NCI-H524 (cell line): ENCODE results near the gene ALG2.
A peak's percentile ranks its signal among the peaks of the same experiment; 100 is the strongest.
"Not testable (repeated sequence)": the region's sequence is repeated elsewhere in the genome, so short reads cannot be mapped to it uniquely, and the experiment has no call there.

ENCODE experiments used
- DNase-seq, 2 experiments: peaks; one replicate each; lab custom pipeline; 2025; lab: John Stamatoyannopoulos, UW

ALG2 gene

DNA sequence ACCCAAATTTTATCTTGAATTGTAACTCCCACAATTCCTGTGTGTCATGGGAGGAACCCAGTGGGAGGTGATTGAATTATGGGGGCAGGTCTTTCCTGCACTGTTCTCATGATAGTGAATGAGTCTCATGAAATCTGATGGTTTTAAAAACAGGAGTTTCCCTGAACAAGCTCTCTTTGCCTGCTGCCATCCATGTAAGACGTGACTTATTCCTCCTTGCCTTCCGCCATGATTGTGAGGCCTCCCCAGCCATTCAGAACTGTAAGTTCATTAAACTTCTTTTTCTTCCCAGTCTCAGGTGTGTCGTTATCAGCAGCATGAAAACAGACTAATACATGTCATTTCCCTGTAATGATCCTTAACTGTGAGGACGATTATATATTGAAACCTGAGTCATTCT is 16.1 kb upstream of the ALG2 start:
- not testable (repeated sequence) for DNase-seq

DNA sequence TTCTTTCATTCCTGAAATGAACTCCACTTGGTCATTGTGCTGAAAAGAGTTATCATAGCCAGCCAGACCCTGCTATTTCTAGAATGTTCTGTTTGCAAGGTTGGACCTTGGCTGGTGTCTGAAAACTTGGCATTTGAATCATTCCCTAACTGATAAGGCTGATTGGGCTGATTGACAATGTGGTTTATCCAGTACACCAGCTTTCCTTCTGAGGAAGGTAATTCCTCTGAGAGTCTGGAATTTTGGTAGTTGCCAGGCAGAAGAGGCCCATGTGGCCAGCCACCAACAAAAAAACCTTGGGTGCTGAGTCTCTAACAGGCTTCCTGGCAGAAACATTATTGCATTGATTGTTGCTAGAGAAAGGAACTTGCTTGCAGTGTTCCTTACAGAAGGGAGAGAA is 15.6 kb upstream of the ALG2 start:
- no peak for DNase-seq

DNA sequence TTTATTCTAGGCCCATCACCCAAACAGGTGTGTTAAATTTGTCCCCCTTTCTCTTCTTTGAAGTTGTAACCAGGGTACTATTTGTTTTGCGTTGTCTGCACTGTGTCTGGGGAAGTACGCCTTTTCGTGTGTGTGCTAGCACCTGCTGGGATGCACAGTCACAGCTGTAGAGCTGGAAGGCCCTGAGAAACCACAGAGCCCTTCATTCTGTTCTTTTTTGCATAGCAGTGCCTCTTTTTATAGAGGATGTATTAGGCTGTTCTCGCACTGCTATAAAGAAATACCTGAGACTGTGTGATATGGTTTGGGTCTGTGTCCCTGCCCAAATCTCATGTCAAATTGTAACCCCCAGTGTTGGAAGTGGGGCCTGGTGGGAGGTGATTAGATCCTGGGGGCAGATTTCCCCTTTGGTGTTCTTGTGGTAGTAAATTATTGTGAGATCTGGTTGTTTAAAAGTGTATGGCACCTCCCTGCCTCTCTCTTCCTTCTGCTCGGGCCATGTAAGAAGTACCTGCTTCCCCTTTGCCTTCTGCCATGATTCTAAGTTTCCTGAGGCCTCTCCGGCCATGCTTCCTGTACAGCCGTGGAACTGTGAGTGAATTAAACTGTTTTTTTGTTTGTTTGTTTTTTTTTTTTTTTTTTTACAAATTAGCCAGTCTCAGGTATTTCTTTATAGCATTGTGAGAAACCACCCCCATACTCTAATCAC is 14.3 kb upstream of the ALG2 start:
- DNase-seq, result no peak

DNA sequence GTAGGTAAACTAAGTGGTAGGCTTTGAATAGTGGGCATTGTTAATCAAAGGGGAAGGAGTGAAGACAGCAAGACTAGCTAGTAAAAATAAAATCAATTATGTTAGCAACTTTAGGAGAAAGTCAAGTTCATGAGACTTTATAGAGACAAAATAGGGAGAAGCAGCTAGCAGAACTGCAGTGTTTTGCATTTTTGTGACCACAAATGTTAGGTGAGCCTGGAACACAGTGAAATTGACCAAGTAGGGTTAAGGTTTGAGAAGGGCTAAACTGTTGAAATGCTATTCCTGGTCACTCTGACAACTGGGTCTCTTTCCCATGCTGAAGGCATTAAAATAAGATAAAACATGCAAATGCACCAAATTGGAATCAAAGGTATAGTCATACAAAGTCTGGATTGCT is 13.3 kb upstream of the ALG2 start:
- no peak for DNase-seq

DNA sequence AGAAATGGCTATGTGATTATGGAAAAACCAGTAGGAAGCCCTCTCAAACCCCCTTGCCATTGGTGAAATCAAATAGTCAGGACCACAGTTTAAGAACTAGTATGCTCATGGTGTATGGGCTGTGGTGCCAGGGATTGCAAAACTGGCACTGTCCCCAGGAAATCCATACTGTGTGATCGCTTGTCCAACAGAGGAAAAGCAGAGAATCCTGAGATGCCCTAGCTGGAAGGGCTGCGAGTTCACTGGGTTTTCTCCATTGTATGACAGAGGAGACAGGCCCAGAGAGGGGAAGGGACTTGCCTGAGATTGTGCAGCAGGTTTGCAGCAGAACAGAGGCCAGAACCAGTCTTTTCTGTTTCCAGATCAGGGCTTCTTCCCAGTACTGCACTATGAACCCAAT is 12.9 kb upstream of the ALG2 start:
- DNase-seq, result no peak

DNA sequence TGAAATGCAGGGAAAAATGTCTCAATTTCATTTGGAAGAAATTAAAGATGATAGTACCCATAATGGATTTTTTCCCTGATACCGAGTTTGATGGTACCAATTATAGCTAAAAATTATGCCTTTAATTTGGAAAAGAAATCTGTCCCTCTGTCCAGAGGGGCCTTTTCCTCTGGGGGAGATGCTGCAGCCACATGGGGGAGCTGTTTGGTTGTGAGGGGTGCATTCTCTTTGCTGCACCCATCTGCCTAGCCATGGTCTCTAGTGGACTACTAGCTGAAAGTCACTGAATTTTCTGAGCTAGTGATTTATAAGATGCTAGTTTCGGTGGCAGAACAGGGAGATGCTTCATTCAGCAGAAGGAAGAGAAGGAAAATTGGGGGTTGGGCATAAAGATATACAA is 10.0 kb upstream of the ALG2 start:
- DNase-seq, result peak in 1 of 2 experiments; percentile 51

DNA sequence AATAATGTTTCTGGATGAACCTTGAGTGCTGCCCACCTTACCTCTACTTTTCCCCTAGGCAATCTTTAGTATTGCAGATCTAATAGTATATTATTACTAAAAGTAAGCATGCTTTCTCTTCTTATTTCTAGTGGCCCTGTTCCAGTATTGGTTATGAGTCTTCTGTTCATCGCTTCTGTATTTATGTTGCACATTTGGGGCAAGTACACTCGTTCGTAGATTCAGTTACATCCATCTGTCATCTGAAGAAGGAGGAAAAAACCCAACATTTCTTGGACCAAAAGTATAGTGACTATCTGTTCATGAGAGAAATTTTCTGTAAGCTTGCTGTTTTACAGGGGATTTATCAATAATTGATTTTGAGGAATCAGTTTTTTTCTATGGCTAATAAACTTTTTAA is 8.5 kb upstream of the ALG2 start:
- DNase-seq, result no peak

DNA sequence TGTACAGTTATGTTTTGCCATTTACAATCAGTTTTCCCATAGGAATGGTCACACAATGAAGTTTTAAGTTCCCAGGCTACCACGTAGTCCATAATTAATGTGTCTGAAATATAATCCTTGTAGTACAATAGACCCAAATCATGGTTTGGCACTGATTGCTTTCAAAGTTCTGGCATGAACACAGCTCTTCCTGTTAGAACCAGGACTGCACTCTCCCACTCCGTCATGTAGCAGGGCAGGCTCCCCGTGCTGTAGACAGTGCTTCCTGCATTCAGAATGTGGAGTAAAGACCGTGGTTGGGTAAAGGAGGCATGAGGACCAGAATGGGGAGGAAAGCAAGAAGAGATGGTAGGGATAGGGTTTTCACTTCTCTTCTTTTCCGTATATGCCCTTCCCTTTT is 4.3 kb upstream of the ALG2 start:
- DNase-seq, result no peak

DNA sequence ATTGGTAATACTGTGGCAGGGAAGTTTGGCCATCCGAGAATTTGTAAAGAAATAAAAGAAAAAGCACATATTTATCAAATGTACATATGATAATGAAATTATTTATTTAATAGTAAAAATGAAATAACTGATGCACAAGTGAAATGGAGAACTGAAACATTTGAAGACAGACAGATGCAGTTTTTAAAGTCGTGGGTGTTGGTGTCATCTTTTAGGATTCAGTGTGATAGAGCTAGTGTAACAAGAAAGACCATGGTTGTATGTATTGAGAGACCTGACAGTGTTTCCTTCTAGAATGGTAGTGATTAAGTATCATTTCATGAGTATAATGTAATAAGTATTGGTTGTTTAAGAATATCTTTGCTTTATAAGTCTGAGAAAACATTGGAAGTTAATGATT is 2.7 kb upstream of the ALG2 start:
- DNase-seq, result no peak

DNA sequence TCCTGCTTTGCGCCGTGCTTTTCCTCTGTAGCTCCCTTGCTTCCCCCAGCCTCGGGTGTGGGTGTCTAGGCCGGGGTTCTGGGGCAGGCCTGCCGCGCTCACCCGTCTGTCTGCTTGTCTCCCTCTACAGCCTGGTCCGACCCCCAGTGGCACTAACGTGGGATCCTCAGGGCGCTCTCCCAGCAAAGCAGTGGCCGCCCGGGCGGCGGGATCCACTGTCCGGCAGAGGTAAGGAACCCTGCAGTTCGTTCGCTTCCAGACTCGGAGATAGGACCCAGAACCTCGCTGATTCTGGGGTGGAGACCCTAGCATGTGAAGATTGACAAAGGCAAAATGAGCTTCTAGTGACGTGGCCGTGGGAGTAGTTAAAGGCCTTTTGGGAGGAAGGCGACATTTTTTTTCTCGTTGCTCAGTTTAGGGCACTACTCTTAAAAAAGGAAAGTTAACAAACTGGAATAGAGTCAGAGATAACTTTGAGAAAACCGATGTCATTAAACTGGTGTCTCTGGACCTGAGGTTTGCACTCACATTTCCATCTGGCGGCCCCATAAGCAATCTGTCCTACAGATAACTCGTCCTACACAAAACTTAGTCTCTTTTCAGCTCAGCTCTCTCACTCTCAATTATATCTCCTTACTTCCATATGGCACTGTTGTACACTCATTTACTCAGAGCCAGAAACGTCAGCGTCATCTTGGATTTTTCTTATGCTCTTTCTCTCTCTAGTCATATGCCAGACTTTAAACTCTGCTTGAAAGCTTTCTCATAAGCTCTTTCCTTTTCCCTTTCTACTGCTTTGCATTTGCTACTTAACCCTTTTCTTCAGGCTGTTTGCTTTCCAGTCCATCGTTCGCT is 901 bp upstream of the ALG2 start:
- DNase-seq, result peak in 1 of 2 experiments; percentile 66

DNA sequence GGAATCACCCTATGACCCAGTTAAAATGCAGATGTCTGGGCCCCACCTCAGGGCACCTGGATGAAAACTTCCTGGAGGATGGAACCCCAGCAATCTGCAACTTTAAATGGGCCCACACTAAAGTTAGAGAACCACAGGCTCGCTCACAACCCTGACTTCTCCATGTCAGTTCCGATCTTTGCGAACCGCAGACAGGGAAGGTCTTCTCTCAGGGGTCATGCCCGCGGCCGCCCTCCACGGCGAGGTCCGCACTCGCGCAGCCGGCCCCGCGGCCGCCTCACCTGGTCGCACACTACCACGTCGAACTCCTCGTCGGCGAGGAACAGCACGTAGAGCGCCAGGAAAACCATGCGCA is 499 bp downstream of the ALG2 start:
- DNase-seq, result no peak

DNA sequence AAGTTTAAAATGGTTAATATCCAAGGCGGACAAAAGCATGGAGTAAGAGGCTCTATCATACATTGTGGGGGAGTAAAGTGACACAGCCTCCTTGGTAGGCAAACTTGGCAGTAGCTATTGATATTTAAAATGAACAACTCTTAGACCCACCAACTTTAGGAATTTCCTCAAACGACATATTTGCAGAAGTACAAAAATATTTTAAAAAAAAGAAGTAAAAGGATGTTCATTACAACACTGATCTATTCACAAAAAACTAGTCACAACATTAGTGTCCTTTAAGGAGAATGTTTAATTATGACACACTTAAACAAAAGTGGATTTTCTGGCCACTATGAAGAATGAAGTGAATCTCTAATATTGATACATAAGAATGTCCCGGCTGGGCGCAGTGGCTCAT is 1.7 kb downstream of the ALG2 start:
- DNase-seq, result no peak

DNA sequence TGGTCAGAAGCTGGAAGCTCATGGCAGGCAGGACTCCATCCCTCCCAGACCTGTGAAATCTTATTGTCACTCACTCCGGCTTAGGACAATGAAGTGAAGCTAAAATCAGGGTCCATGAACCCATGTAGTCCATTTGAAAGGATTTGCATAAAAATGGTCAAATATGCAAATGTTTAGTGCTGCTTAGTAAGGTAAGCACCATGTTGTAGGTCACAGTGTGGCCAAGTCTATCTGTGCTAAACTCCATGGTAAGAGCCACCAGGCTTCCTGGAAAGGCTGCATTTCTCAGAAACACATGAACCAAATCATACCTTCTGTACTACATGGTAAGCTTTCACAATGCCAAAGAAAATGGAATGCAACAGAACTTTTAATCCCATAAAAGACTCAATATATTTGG is 5.7 kb downstream of the ALG2 start:
- no peak for DNase-seq

DNA sequence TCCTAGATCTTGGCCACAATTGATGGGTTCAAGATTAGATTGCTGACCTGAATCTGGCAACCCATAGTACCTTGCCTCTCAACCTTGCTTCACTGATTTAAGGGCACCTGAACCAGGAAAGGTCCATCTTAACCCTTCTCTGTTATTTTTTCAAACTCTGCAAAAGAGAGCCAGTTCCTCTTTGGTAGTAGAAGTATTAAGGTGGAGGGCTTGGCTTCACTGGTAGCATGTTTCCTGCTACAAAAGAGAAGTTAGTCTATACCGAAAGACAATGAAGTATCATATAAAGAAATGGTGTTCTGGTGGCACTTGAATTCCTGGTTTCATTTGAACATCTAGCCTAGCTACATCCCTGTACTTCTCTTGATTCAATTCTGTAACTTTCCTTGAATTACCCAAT is 8.5 kb downstream of the ALG2 start:
- no peak for DNase-seq

DNA sequence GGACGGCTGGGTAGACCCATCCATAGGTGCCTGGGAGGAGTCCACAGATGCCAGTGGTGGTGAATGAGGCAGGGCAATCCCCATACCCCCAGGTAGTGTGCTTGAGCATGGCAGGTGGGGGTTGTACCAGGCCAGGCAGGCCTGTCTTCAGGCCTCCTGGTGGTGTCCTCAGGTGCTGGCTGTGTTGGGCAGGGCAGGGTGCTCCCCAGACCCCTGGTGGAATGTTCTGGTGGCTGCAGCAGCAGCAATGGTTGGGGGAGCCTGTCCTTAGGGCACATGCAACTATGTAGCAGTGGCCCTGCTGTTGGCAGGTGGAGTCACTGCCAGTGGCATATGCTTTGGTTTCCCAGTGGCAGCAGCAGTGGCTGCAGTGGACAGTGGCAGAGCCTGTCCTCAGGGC is 10.0 kb downstream of the ALG2 start:
- DNase-seq, result no peak

DNA sequence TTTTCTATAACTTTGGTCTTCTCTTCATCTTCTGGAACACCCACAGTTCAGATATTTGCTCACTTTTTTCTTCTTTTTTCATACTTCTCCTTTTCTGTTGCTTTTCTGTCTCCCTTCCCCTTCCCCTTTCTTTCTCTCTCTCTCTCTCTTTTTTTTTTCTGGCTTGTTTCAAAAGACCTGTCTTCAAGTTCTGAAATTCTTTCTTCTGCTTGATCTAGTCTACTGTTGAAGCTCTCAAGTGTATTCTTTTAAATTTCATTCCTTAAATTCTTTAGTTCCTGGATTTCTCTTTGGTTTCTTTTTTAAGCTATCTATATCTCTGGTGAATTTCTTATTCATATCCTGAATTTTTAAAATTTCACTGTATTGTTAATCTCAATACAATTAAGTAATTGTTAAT is 11.2 kb downstream of the ALG2 start:
- DNase-seq, result no peak

DNA sequence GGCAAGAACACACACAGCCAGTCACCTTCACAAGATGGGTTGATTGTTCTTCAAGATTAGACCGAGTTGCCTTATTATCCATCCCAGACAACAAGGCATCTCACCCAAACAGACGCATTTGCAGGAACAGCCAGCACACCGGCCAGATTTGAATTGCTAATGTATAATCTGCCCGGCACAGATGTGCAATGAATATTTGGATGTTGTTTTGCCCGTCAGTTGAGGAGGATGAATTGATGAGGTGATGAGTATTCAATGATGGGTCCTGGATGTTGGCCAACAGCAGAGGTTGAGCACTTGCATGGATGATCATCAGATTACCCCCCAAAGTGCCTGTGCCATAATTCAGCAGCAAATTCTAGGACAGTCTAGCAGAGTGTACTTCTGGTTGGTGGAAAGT is 20.1 kb downstream of the ALG2 start:
- peak; percentile 95 to 98 for DNase-seq

DNA sequence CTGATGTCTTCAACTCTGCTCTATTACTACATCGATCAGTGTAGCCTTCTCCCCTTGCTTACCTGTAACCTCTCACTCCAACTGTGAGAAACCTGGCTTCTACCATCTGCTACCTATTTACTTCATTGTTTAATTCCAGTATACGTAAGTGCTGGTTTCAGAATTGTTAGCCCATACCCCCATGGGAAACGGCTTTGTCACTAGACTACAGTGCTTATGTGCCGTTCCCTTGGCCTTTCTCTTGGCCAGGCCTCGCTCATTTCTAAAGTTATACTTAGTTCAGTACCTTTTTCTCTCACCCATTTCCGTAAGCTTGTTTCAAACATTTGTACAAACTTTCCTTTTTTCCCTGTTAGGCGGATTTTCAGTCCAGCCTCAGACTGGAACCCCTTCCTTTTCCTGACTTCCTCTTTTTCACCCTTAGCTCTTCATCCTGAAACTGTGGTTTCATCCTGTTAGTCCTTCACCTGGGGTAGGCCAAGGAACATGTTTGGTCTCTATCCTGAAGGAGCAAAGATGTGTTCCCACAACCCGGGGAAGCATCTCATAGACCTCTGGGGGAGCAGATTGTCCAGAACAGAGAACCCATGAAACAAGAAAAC is 21.7 kb downstream of the ALG2 start:
- DNase-seq, result peak; percentile 82 to 98

DNA sequence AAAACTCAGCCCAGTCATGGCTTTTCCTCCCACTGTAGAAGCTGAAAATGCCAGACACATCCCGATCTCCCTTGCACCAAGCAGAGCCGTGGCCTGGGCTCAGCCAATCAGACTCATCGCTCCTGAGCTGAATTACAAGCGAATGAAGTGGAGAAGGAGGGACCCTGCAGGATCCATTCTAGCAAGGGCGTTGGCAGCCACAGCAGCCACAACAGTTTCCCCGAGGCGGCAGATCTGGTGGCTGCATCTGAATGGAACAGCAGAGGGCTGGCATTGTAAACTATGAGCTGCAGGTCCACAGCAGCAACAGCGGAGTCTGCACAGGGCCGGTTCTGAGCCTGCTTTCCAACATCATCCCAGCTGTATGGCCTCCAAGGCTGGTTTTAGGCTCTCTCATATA is 23.8 kb downstream of the ALG2 start:
- no peak for DNase-seq

DNA sequence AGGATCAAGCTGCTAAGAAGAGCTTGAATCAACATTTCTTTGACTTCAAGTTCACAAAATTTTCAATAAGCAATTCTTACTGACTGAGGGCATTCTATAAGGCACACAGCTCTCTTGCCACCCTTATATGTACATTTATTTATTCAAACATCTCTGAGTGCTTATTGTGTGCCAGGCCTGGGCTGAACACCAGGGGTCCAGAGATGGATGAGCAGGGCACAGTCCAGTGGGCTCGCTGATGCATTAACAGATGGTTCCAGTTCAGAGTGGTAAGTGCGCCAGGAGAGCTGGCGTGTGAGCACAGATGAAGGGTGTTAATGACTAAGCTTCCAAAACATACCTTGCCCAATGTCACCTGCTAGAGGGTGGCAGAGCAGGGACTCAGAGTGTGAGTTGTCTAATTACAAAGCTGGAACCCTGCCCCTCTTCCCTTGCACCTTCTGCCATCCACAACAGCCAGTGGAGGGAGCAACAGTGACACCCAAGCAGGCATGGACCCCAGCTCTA is 24.6 kb downstream of the ALG2 start:
- DNase-seq, result peak; percentile 90 to 96

DNA sequence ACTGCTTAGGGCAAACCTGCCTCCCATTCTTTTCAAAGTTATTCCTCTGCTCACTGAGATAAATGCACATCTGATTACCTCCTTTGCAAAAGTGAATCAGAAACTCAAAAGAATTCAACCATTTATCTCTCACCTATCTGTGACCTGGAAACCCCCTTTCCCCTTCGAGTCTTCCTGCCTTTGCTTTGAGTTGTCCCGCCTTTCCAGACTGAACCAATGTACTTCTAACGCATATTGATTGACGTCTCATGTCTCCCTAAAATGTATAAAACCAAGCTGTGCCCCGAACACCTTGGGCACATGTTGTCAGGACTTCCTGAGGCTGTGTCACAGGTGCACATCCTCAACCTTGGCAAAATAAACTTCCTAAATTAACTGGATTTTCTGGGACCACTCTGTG is 25.3 kb downstream of the ALG2 start:
- not testable (repeated sequence) for DNase-seq

DNA sequence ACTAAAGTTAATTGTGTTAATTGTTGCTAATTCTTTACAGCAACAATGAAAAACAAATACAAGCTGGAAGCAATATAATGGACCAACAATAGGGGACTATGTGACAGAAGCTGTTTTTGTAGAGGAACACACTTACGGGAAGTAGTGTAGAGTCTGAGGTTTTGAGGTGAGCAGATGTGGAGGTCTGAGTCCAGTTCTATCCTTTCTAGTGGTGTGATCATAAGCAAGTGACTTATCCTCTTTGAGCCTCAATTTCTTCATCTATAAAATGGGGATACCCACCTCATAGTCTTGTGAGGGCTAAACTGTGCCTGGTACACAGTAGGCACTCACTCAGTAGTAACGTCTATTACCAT is 28.3 kb downstream of the ALG2 start:
- DNase-seq, result no peak

DNA sequence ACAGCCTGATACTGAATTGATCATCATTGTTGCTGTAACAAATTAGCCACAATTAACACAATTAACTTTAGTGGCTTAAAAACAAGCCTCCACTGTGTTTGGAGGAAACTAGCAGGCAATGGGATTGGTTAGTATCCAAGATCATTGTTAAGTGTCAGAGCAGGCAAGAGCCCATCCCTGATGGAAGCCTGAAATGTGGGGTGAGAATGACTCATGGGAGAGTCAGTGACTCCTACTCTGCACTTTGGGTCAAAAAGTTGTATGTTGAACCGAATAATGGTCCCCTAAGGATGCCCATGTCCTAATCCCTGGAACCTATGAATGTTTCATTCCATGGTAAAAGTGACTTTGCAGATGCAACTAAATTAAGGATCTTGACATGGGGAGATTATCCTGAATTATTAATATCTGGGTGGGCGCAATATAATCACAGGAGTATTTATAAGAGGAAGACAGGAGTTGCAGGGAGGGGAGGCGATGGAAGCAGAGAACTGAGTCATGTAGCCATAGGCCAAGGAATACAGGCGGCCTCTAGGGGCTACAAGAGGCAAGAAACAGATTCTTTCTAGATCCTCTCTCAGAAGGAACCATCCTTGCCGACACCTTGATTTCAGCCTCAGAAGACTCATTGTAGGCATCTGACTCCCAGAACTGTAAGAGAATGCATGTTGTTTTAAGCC is 28.8 kb downstream of the ALG2 start:
- no peak for DNase-seq
